H1 (cell line): ENCODE measurements around the gene TPM2. TPM values are rescaled to one million over a fixed set of nuclear protein-coding genes. Genes with fewer than 3 reads are reported as not detected.
A peak's percentile ranks its signal among the peaks of the same experiment; 100 is the strongest.

ENCODE experiments used
- CBX5 ChIP-seq: fragments of 300-800, 300-1000 bp; sonication (generic); IDR thresholded peaks from 2 replicates; pipeline ENCODE4 v1.7.1; 2016; ENCODE audit warnings: antibody characterized with exemption, low read length, low read depth
- CTBP2 ChIP-seq: IDR thresholded peaks from 2 replicates; pipeline ENCODE4 v1.7.0; 2011; ENCODE audit warnings: borderline replicate concordance, mild to moderate bottlenecking, moderate library complexity, mixed read lengths, low read length; ENCODE audit not compliant: insufficient read depth, insufficient read length
- EGR1 ChIP-seq: IDR thresholded peaks from 2 replicates; pipeline ENCODE4 v1.6.1; 2011; ENCODE audit warnings: low read depth, low read length, borderline replicate concordance
- HDAC2 ChIP-seq, 2 experiments: fragments of 300-600 bp in 1 of 2; sonication (generic) in 1 of 2; IDR thresholded peaks; 2 replicates each; pipeline ENCODE4 v1.6.1; 2011 to 2012; ENCODE audit warnings: low read depth in 2 of 2, low read length in 2 of 2, mild to moderate bottlenecking in 2 of 2, moderate library complexity in 2 of 2, borderline replicate concordance in 1 of 2, inconsistent platforms in 1 of 2
- SAP30 ChIP-seq: fragments of 300-600 bp; sonication (generic); IDR thresholded peaks from 2 replicates; pipeline ENCODE4 v1.7.1; 2012; ENCODE audit warnings: low read length, moderate library complexity, mild to moderate bottlenecking, inconsistent platforms; ENCODE audit not compliant: insufficient read depth, insufficient replicate concordance
- SIN3A ChIP-seq, 2 experiments: IDR thresholded peaks in 1 of 2; conservative IDR thresholded peaks in 1 of 2; 2 replicates each; pipeline ENCODE4 v1.6.1; 2011 to 2012; ENCODE audit warnings: low read length in 2 of 2, improper control_type of control experiment in 1 of 2, low read depth in 1 of 2, mild to moderate bottlenecking in 1 of 2
- polyA plus RNA-seq, 7 experiments: library from polyadenylated mRNA; depleted of rRNA in 3 of 7; stranded (reverse) in 5 of 7; unstranded in 2 of 7; fragments of >200 nt in 5 of 7; fragments of 200-250 nt in 2 of 7; gene quantifications; 1 replicate in 5 of 7; 2 replicates in 1 of 7; 4 replicates in 1 of 7; pipeline versions ENCODE4 v1.2.1 to v1.2.3, GENCODE V29; 2011 to 2013; ENCODE audit warnings: missing spikeins in 2 of 7, mixed read lengths in 2 of 7
- total RNA-seq: library from RNA; stranded (reverse); fragmentation: NEBNext Ultra II Directional; extraction: Animal tissue kit (Norgen Biotek cat#: 25700); gene quantifications from 2 replicates; pipeline ENCODE4 v1.2.1, GENCODE V29; 2021
- TF ChIP-seq, protein P1 (sequence below): IDR thresholded peaks from 2 replicates; pipeline ENCODE4 v1.6.1; 2011; ENCODE audit warnings: low read depth, mild to moderate bottlenecking, low read length; ENCODE audit not compliant: insufficient read depth
- TF ChIP-seq, protein P2 (sequence below): IDR thresholded peaks from 2 replicates; pipeline ENCODE4 v1.6.1; 2012; ENCODE audit warnings: inconsistent platforms

The TPM2 gene
- total and polyA plus RNA-seq, 2 of the 8 experiments (the other 6 are each of a cell fraction or from before 2014, with no cell fraction given): 62.5 to 181 TPM

DNA sequence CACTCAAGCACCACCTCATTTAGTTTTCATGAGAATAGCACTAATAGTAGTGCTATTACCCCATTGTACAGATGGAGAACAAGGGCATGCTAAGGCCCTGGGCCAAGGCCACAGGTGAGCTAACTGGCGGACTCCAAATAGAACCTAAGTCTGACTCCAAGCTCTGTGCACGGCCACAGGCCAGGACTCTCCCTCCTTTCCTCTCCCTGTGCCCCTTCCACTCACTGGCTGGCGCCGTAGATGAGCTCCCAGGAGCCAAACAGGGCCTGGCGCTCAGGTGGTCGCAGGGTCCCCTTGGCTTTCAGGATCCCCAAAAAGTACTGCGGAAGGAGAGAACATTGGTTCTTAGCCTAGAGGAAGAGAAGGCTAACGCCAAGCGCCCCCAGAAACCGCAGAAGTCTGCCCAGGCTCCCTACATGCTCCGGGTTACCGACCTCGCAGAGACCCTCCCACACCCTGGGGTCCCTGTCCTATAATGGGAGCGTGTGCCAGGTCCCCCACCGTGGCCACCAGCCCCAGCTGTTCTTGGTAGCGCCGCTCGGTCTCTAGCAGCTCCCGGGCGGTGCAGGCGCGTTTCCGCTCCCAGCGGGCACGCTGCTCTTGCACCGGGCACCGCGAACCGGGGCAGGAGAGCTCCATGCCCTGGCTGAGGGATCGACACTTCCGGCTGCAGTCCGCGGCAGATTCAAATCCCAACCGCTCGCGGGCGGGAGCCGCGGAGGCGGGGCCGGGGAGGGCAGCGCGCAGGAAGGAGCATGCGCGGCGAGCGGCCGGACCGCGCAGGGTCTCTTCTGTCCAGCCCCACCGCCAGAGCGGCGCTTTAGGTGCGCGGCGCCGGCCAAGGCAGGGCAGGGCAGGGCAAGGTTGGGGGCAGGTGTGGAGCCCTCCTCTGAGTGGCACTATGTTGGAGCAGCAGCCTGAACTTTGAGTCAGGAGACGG is 24.9 kb downstream of the TPM2 start, which contains the start of gene ARHGEF39 (continued):
- TF ChIP-seq, protein P1, sequence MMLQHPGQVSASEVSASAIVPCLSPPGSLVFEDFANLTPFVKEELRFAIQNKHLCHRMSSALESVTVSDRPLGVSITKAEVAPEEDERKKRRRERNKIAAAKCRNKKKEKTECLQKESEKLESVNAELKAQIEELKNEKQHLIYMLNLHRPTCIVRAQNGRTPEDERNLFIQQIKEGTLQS: no peak
- TF ChIP-seq, protein P2, sequence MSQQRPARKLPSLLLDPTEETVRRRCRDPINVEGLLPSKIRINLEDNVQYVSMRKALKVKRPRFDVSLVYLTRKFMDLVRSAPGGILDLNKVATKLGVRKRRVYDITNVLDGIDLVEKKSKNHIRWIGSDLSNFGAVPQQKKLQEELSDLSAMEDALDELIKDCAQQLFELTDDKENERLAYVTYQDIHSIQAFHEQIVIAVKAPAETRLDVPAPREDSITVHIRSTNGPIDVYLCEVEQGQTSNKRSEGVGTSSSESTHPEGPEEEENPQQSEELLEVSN: no peak; the same call in 1 of the 2 replicates
- TF ChIP-seq CTBP2: peak; percentile 43
- TF ChIP-seq SIN3A (conservative IDR thresholded peaks at IDR 0.05 in 1 of 2, IDR thresholded peaks at IDR 0.05 in 1 of 2; ENCODE audit: low read depth in 1 of 2, low read length in 2 of 2): peak; percentile 63 to 86; a peak in 2 of 4 replicates
- TF ChIP-seq HDAC2 (IDR thresholded peaks at IDR 0.05; ENCODE audit: borderline replicate concordance in 1 of 2, low read depth in 2 of 2, low read length in 2 of 2): peak in 1 of 2 experiments; percentile 86; a peak in 1 of 4 replicates
- TF ChIP-seq EGR1: no peak
- no peak for TF ChIP-seq SAP30
- no peak for TF ChIP-seq CBX5
